DOHH2 (cell line): Measurements from ENCODE around the gene PPP1R14B.

Experiments used
- H3F3A ChIP-seq: fragments of 200-600 bp; sonication (generic), shearing (Covaris generic); 2 replicates; pipeline ENCODE4 v1.6.0; 2016; ENCODE audit warnings: antibody characterized with exemption, mild to moderate bottlenecking; ENCODE audit not compliant: control insufficient read depth, insufficient read depth
- H3K27ac ChIP-seq: fragments of 200-600 bp; sonication (generic); 2 replicates; pipeline ENCODE4 v1.5.1; 2014; ENCODE audit warnings: low read depth, mild to moderate bottlenecking, low read length, moderate library complexity
- H3K27me3 ChIP-seq: fragments of 200-600 bp; sonication (generic); 2 replicates; pipeline ENCODE4 v1.6.1; 2014; ENCODE audit warnings: mild to moderate bottlenecking, low read length, mixed read lengths; ENCODE audit not compliant: control insufficient read depth
- H3K36me3 ChIP-seq: fragments of 200-600 bp; sonication (generic); 2 replicates; pipeline ENCODE4 v1.6.1; 2014; ENCODE audit warnings: mild to moderate bottlenecking, low read length, moderate library complexity, mixed read lengths; ENCODE audit not compliant: control insufficient read depth
- H3K4me1 ChIP-seq: fragments of 200-600 bp; sonication (generic); 2 replicates; pipeline ENCODE4 v1.6.1; 2014; ENCODE audit warnings: mild to moderate bottlenecking, low read length, mixed read lengths; ENCODE audit not compliant: control insufficient read depth
- H3K4me2 ChIP-seq: fragments of 200-600 bp; sonication (generic); 2 replicates; pipeline ENCODE4 v1.6.0; 2014; ENCODE audit warnings: mild to moderate bottlenecking, low read length, moderate library complexity
- H3K4me3 ChIP-seq: fragments of 200-600 bp; sonication (generic); 2 replicates; pipeline ENCODE4 v1.5.1; 2014; ENCODE audit warnings: mild to moderate bottlenecking, low read length, mixed read lengths
- H3K79me2 ChIP-seq: fragments of 200-600 bp; sonication (generic); 2 replicates; pipeline ENCODE4 v1.6.1; 2014; ENCODE audit warnings: mild to moderate bottlenecking, low read length, mixed read lengths; ENCODE audit not compliant: control insufficient read depth
- H3K9me2 ChIP-seq: fragments of 200-600 bp; sonication (generic); replicated peaks from 2 replicates; pipeline ENCODE4 v1.6.1; 2014; ENCODE audit warnings: mild to moderate bottlenecking, low read length, mixed read lengths; ENCODE audit not compliant: control insufficient read depth
- H3K9me3 ChIP-seq: fragments of 200-600 bp; sonication (generic); 2 replicates; pipeline ENCODE4 v1.6.1; 2014; ENCODE audit warnings: antibody characterized with exemption, low read length, mixed read lengths; ENCODE audit not compliant: control insufficient read depth, insufficient read depth
- H4K20me1 ChIP-seq: fragments of 200-600 bp; sonication (generic); 2 replicates; pipeline ENCODE4 v1.6.0; 2014; ENCODE audit warnings: low read depth, mild to moderate bottlenecking, antibody characterized with exemption, low read length, moderate library complexity; ENCODE audit not compliant: control insufficient read depth, insufficient read depth
- EZH2phosphoT487 ChIP-seq: fragments of 200-600 bp; sonication (generic); IDR thresholded peaks from 2 replicates; pipeline ENCODE4 v1.6.1; 2017; ENCODE audit warnings: borderline replicate concordance, mild to moderate bottlenecking, antibody characterized with exemption, low read length, moderate library complexity, mixed read lengths
- TF ChIP-seq, protein P1 (sequence below): fragments of 200-600 bp; sonication (generic); IDR thresholded peaks from one replicate; pipeline ENCODE4 v1.5.1; 2014; ENCODE audit warnings: antibody characterized with exemption, mild to moderate bottlenecking, low read depth, low read length; ENCODE audit not compliant: poor library complexity, severe bottlenecking

Gene PPP1R14B

GRCh38 chr11:64238076-64238475, 8.7 kb downstream of the PPP1R14B start:
- Histone ChIP-seq H3K27ac (peak overlapping the region; percentile 97), H3K79me2 (peaks cover 34% of the 10 kb centered on the region), H3K9me3 (no peaks in the 10 kb centered on the region), H4K20me1 (no peaks in the 10 kb centered on the region; the same call in 1 of the 2 replicates), H3K4me2 (peak overlapping the region; percentile 92), H3F3A (peaks cover 34% of the 10 kb centered on the region), H3K36me3 (peaks cover 54% of the 10 kb centered on the region), H3K27me3 (no peaks in the 10 kb centered on the region), H3K4me3 (peak overlapping the region; percentile 99), H3K4me1 (peaks cover 71% of the 10 kb centered on the region), H3K9me2 (no peaks in the 10 kb centered on the region)
- TF ChIP-seq, protein P1, sequence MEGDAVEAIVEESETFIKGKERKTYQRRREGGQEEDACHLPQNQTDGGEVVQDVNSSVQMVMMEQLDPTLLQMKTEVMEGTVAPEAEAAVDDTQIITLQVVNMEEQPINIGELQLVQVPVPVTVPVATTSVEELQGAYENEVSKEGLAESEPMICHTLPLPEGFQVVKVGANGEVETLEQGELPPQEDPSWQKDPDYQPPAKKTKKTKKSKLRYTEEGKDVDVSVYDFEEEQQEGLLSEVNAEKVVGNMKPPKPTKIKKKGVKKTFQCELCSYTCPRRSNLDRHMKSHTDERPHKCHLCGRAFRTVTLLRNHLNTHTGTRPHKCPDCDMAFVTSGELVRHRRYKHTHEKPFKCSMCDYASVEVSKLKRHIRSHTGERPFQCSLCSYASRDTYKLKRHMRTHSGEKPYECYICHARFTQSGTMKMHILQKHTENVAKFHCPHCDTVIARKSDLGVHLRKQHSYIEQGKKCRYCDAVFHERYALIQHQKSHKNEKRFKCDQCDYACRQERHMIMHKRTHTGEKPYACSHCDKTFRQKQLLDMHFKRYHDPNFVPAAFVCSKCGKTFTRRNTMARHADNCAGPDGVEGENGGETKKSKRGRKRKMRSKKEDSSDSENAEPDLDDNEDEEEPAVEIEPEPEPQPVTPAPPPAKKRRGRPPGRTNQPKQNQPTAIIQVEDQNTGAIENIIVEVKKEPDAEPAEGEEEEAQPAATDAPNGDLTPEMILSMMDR: no peak
- TF ChIP-seq EZH2phosphoT487: no peak

DNA sequence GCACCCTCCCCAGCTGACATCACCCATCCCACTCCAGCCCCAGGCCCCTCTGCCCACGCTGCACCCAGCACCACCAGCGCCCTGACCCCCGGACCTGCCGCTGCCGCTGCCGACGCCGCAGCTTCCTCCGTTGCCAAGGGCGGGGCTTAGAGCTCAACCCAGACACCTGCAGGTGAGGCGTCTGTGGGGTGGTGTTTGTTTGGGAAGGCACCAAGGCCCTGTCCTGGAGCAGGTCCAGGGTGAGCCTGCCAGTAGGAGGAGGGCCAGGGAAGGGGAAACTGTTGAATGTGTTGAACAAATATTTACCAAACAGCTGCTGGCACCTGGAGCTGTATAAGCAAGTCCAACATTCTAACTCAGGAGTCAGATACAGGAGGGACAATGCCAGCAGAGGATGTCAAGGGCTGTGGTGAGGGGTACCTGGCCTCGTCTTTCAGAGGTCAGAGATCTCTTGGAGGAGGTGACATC, 9.2 kb downstream of the PPP1R14B start:
- peak overlapping the region; percentile 97 for H3K27ac ChIP-seq
- no peaks in the 10 kb centered on the region for H3K9me2 ChIP-seq
- H3K79me2 ChIP-seq: peaks cover 28% of the 10 kb centered on the region
- peak overlapping the region; percentile 92 for H3K4me2 ChIP-seq
- H4K20me1 ChIP-seq: no peaks in the 10 kb centered on the region; the same call in 1 of the 2 replicates
- H3K4me1 ChIP-seq: peaks cover 68% of the 10 kb centered on the region
- TF ChIP-seq EZH2phosphoT487: no peak
- TF ChIP-seq, protein P1: no peak
- H3K9me3 ChIP-seq: no peaks in the 10 kb centered on the region
- H3K4me3 ChIP-seq: peak overlapping the region; percentile 99
- H3F3A ChIP-seq: peaks cover 39% of the 10 kb centered on the region
- peaks cover 48% of the 10 kb centered on the region for H3K36me3 ChIP-seq
- no peaks in the 10 kb centered on the region for H3K27me3 ChIP-seq

DNA sequence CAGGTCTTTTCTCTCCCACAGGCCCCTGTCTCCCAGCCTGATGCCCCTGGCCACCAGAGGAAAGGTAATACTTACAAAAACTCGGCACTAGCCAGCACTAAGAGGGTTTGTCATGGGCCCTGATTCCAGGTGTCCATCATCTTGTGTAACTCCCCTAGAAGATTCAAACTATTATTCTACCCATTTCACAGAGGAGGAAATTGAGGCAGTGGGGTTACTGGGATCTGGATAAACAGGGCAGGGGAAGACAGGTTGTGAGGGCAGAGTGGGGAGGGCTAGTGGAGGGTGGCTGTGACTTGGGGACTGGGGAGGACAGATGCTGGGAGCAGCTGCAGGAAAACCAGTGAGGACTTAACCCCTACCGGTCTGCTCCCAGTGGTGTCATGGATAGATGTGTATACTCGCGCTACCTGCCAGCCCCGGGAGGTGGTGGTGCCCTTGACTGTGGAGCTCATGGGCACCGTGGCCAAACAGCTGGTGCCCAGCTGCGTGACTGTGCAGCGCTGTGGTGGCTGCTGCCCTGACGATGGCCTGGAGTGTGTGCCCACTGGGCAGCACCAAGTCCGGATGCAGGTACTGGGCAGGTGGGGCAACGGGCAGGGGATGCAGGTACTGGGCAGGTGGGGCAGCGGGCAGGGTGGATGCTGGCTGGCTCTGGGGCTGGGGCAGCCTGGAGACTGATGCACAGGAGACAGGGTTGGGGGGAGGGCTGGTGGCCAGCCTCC, 11.1 kb downstream of the PPP1R14B start:
- peak overlapping the region; percentile 44 for H3K27ac ChIP-seq
- no peaks in the 10 kb centered on the region for H3K9me2 ChIP-seq
- TF ChIP-seq, protein P1: no peak
- no peak for TF ChIP-seq EZH2phosphoT487
- H4K20me1 ChIP-seq: no peaks in the 10 kb centered on the region; the same call in 1 of the 2 replicates
- H3K27me3 ChIP-seq: no peaks in the 10 kb centered on the region
- peaks cover 29% of the 10 kb centered on the region for H3K79me2 ChIP-seq
- H3K9me3 ChIP-seq: no peaks in the 10 kb centered on the region
- H3K36me3 ChIP-seq: peaks cover 40% of the 10 kb centered on the region
- peaks cover 42% of the 10 kb centered on the region for H3F3A ChIP-seq
- H3K4me3 ChIP-seq: peak overlapping the region; percentile 90
- peaks cover 82% of the 10 kb centered on the region for H3K4me1 ChIP-seq
- peak overlapping the region; percentile 98 for H3K4me2 ChIP-seq
